ENCODE results near the gene FLRT2. TPM values are rescaled to one million over a fixed set of nuclear protein-coding genes. Genes with fewer than 3 reads are reported as not detected.

FLRT2 gene
- total and polyA plus RNA-seq, 10 donors: 7.8 to 63.9 (median 23.8) TPM

DNA sequence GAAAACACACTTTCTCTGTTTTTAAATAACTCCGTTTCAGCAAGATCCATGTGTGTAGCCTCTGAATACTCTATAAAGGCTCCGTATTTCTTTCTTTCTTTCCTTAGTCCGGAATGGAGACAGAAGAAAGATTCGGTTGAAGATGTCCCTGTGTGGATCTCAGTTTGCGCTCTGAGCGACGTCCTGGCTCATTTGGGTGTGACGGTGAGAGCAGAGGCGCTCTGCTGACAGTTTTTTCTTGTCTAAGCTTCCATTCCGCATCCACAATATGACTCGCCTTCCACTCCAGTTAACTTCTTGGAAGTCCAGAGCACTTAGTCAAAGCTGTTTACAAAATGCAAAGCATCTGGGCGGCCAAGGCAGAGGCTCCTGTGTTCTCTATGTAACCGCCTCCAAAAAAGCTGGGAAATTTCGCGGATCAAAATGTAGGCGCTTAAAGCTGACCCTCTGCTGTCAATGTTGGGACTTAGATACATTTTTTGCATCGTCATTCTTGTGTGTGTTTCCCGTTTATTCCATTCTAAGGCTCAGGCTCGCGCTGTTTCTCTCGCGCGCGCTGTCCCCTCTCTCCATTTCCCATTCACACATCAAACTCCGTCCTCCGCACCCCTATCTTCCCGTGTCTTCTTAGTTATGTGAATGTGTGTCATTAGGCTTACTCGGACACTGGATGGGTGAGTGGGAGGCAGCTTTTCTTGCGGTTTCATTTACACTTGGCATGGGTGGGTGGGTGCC, 880 bp upstream of the FLRT2 start:
- H3K4me1 ChIP-seq: peaks cover 0 to 60% (median 21%) of the 10 kb centered on the region in 6 donors
- H3K27me3 ChIP-seq (replicated peaks in 1 of 7): peaks cover 0 to 63% (median 41%) of the 10 kb centered on the region in 7 donors
- H3K36me3 ChIP-seq: no peaks in the 10 kb centered on the region
- H3K27ac ChIP-seq: peak overlapping the region in 7 of 8 donors; percentile 5 to 79 (median 64)
- intact Hi-C loops (cut with DNase I; ENCODE audit: low total_unique reads): no loop called here
- TF ChIP-seq POLR2A (IDR thresholded peaks at IDR 0.05): no peak
- peak in 1 of 11 experiments; percentile 8 for TF ChIP-seq CTCF (IDR thresholded peaks at IDR 0.05 in 8 of 11, conservative IDR thresholded peaks at IDR 0.05 in 3 of 11)
- no peak for TF ChIP-seq POLR2AphosphoS5 (IDR thresholded peaks at IDR 0.05)
- no peak for DNase-seq
- 21 to 33% (median 24%) methylated on average over 29 of the region's 29 CpGs for WGBS, 5 donors
- H3K4me3 ChIP-seq: peak overlapping the region; percentile 28 to 73 (median 50)
- no peaks in the 10 kb centered on the region for H3K9me3 ChIP-seq

GRCh38 chr14:85530626-85531025, 682 bp downstream of the FLRT2 start:
- TF ChIP-seq POLR2AphosphoS5 (IDR thresholded peaks at IDR 0.05) (no peak), POLR2A (IDR thresholded peaks at IDR 0.05) (no peak), CTCF (IDR thresholded peaks at IDR 0.05 in 8 of 11, conservative IDR thresholded peaks at IDR 0.05 in 3 of 11) (no peak)
- peak overlapping the region in 6 of 8 donors; percentile 41 to 79 (median 64) for H3K27ac ChIP-seq

DNA sequence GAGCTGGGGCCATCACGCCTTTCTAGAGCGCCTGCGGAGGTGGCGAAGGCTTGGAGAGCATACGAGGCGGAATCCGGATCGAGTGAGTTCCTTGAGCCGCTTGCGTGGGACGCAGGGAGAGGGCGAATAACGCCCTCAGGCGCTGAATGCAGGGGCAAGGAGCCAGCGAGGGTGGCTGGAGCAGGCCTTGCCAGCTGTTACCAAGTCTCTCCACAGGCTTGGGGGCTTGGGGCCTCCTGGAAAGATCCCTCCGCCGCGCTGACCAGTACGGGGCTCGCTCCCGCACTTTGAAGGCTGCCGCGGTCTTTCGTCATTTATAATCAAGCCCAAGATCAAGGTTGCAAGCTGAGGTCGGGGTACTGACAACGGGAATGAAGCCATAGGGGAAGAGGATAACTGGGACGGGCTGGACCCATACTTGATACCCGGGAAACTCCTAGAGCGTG, 1.2 kb downstream of the FLRT2 start:
- peak overlapping the region in 7 of 8 donors; percentile 47 to 73 (median 52) for H3K4me3 ChIP-seq
- 2 to 6% (median 3%) methylated on average over 15 to 29 of the region's 29 CpGs for WGBS, 5 donors
- peak; percentile 75 for DNase-seq
- H3K9me3 ChIP-seq: no peaks in the 10 kb centered on the region
- peak overlapping the region in 7 of 8 donors; percentile 40 to 79 (median 64) for H3K27ac ChIP-seq
- peaks cover 0 to 78% (median 42%) of the 10 kb centered on the region in 7 donors for H3K27me3 ChIP-seq (replicated peaks in 1 of 7)
- H3K36me3 ChIP-seq: no peaks in the 10 kb centered on the region
- intact Hi-C loops (cut with DNase I; ENCODE audit: low total_unique reads): no loop called here
- H3K4me1 ChIP-seq: peaks cover 0 to 63% (median 21%) of the 10 kb centered on the region in 6 donors
- TF ChIP-seq POLR2AphosphoS5 (IDR thresholded peaks at IDR 0.05): peak in 2 of 3 donors; percentile 6 to 53
- no peak for TF ChIP-seq POLR2A (IDR thresholded peaks at IDR 0.05)

More at GRCh38 chr14:85530626-85531025, 682 bp downstream of the FLRT2 start:
- no peaks in the 10 kb centered on the region for H3K9me3 ChIP-seq
- H3K4me3 ChIP-seq: peak overlapping the region in 7 of 8 donors; percentile 47 to 73 (median 52)
- peaks cover 0 to 78% (median 42%) of the 10 kb centered on the region in 7 donors for H3K27me3 ChIP-seq (replicated peaks in 1 of 7)
- no peaks in the 10 kb centered on the region for H3K36me3 ChIP-seq
- H3K4me1 ChIP-seq: peaks cover 0 to 63% (median 21%) of the 10 kb centered on the region in 6 donors
- DNase-seq: no peak
- intact Hi-C loops (cut with DNase I; ENCODE audit: low total_unique reads): no loop called here
- WGBS, 5 donors: 0 to 5% (median 2%) methylated on average over 7 of the region's 7 CpGs

- no peak for TF ChIP-seq POLR2A (IDR thresholded peaks at IDR 0.05)
- TF ChIP-seq CTCF (IDR thresholded peaks at IDR 0.05 in 8 of 11, conservative IDR thresholded peaks at IDR 0.05 in 3 of 11): peak in 2 of 11 experiments; percentile 7 to 28
- peak in 2 of 3 donors; percentile 53 for TF ChIP-seq POLR2AphosphoS5 (IDR thresholded peaks at IDR 0.05)
- H3K36me3 ChIP-seq: no peaks in the 10 kb centered on the region
- WGBS, 5 donors: 2 to 10% (median 3%) methylated on average over 55 to 61 of the region's 61 CpGs
- peak; percentile 79 for DNase-seq
- peaks cover 0 to 63% (median 21%) of the 10 kb centered on the region in 6 donors for H3K4me1 ChIP-seq
- H3K27me3 ChIP-seq (replicated peaks in 1 of 7): peaks cover 0 to 78% (median 42%) of the 10 kb centered on the region in 7 donors
- peak overlapping the region; percentile 12 to 73 (median 50) for H3K4me3 ChIP-seq
- intact Hi-C loops (cut with DNase I; ENCODE audit: low total_unique reads): no loop called here
- peak overlapping the region in 7 of 8 donors; percentile 40 to 79 (median 64) for H3K27ac ChIP-seq
- H3K9me3 ChIP-seq: no peaks in the 10 kb centered on the region
These were observed 1.8 kb downstream of the FLRT2 start for GRCh38 chr14:85531587-85532373.
